Activated CD8-positive, alpha-beta T cell treated with anti-CD3 and anti-CD28 coated beads for 36 hours (primary cell): ENCODE measurements around the gene RPS6KL1. TPM values are rescaled to one million over a fixed set of nuclear protein-coding genes. Genes with fewer than 3 reads are reported as not detected.
A peak's percentile ranks its signal among the peaks of the same experiment; 100 is the strongest.

Source experiments
- ATAC-seq: fragments of 200-7000 bp; cut with Tn5 transposase; one replicate; pipeline ENCODE4 v1.10.0; 2021; ENCODE audit warnings: mild to moderate bottlenecking, moderate library complexity
- CTCF ChIA-PET: fragments of 350-600 bp; sonication (Branson Sonifier 250); formaldehyde crosslinking; loops from one replicate; lab custom pipeline; 2021; ENCODE audit warnings: antibody characterized with exemption; lab: Charles Lee
- POLR2A ChIA-PET: fragments of 350-600 bp; sonication (Branson Sonifier 250); formaldehyde crosslinking; loops from one replicate; lab custom pipeline; 2021; ENCODE audit warnings: antibody characterized with exemption; lab: Charles Lee
- DNase-seq: peaks from one replicate; pipeline ENCODE4 v3.0.0-alpha.2; 2020
- H3K27ac Mint-ChIP-seq: one replicate; pipeline ENCODE4 v1.8.0; 2021; ENCODE audit warnings: mild to moderate bottlenecking, mixed read lengths
- H3K27me3 Mint-ChIP-seq: one replicate; pipeline ENCODE4 v1.8.0; 2021; ENCODE audit warnings: mixed read lengths
- H3K36me3 Mint-ChIP-seq: one replicate; pipeline ENCODE4 v1.8.0; 2021; ENCODE audit warnings: low read depth, mixed read lengths
- H3K4me1 Mint-ChIP-seq: one replicate; pipeline ENCODE4 v1.8.0; 2021; ENCODE audit warnings: low read depth, mixed read lengths
- H3K4me3 Mint-ChIP-seq: one replicate; pipeline ENCODE4 v1.8.0; 2021; ENCODE audit warnings: mild to moderate bottlenecking, moderate library complexity, mixed read lengths
- H3K9me3 Mint-ChIP-seq: one replicate; pipeline ENCODE4 v1.8.0; 2021; ENCODE audit warnings: mixed read lengths
- intact Hi-C: fragments of 100-400 bp; cut with micrococcal nuclease; formaldehyde crosslinking; loops from one replicate; pipeline ENCODE4 v1.10.0; 2022
- total RNA-seq, 2 experiments: library from RNA; stranded (reverse); gene quantifications; one replicate each; pipeline ENCODE4 v1.2.3, GENCODE V29; 2021
- TF ChIP-seq, protein P1 (sequence below): fragments of 200-600 bp; IDR thresholded peaks from one replicate; pipeline ENCODE4 v1.8.0; 2022; ENCODE audit warnings: antibody characterized with exemption, mild to moderate bottlenecking

RPS6KL1 gene
- total RNA-seq, 2 experiments from 2014 or later, result 4.1 to 5.1 TPM

DNA sequence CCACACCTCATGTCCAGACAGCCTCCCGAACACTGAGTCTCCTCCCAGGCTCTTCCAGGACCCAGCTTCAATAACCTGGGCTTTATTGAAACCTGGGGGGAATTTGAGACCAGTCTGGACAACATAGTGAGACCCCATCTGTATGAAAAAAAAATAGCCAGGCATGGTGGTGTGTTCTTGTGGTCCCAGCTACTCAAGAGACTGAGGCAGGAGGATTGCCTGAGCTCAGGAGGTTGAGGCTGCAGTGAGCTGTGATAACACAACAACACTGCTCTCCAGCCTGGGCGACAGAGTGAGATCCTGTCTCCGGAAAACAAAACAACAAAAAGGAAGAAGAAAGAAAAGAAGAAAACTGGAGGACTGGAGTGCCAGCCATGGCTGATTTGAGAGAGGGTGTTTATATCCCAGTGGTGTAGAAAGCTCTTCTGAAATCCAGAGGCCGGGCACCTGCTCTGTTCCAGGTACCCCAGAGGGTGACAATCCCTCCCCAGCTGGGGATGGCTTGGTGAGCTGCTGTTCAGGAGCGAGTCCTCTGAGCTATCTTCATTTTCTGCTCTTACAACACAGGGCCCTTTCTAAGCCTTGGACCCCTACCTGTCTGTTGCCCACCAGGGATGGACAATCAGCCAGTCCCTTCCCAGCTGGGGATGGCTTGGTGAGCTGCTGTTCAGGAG, 38.3 kb upstream of the RPS6KL1 start:
- TF ChIP-seq, protein P1, sequence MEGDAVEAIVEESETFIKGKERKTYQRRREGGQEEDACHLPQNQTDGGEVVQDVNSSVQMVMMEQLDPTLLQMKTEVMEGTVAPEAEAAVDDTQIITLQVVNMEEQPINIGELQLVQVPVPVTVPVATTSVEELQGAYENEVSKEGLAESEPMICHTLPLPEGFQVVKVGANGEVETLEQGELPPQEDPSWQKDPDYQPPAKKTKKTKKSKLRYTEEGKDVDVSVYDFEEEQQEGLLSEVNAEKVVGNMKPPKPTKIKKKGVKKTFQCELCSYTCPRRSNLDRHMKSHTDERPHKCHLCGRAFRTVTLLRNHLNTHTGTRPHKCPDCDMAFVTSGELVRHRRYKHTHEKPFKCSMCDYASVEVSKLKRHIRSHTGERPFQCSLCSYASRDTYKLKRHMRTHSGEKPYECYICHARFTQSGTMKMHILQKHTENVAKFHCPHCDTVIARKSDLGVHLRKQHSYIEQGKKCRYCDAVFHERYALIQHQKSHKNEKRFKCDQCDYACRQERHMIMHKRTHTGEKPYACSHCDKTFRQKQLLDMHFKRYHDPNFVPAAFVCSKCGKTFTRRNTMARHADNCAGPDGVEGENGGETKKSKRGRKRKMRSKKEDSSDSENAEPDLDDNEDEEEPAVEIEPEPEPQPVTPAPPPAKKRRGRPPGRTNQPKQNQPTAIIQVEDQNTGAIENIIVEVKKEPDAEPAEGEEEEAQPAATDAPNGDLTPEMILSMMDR, result no peak
- Mint-ChIP-seq H3K27ac (no peak overlapping the region), H3K4me1 (peaks cover 8% of the 10 kb centered on the region), H3K4me3 (no peak overlapping the region), H3K36me3 (no peaks in the 10 kb centered on the region), H3K9me3 (no peaks in the 10 kb centered on the region), H3K27me3 (peaks cover 6% of the 10 kb centered on the region)
- POLR2A ChIA-PET, result interaction anchor here (0.7 to 1.9 kb wide), 2 partner anchors 42 to 346 kb away, joined by 3 to 5 read pairs; partner anchors contain the start of gene EIF2B2
- ATAC-seq (no peak), DNase-seq (no peak)
- intact Hi-C loops, result no loop called here
- CTCF ChIA-PET, result interaction anchor here (1.0 to 5.2 kb wide), 5 partner anchors 10 to 127 kb away, joined by 3 to 19 read pairs (median 5); no protein-coding TSS in a partner anchor

DNA sequence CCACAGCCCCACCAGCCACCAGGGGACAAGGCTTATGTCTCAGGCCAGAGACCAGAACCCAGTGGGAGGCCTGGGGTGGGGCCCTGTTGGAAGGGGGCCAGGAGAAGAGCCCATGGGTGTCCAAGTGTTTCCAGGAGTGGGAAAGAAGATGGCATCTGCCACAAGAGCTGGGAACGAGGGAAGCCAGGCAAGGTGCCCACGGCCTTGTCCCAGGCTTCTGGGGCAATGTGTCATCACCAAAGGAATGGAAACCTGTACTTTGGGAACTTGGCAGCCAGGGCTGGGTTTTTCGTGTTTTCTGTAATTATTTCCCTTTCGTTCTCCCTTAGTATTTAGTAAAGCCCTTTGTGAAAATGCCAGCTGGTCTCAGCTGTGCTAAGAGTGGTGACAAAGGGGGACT, 37.7 kb upstream of the RPS6KL1 start:
- no peak for DNase-seq
- no peak overlapping the region for H3K27ac Mint-ChIP-seq
- ChIA-PET POLR2A (no interaction called here), CTCF (interaction anchor here (1.0 to 5.2 kb wide), 3 partner anchors 13 to 128 kb away, joined by 3 to 19 read pairs (median 5); no protein-coding TSS in a partner anchor)
- H3K27me3 Mint-ChIP-seq, result peaks cover 9% of the 10 kb centered on the region
- H3K36me3 Mint-ChIP-seq, result no peaks in the 10 kb centered on the region
- peaks cover 6% of the 10 kb centered on the region for H3K4me1 Mint-ChIP-seq
- no peak for ATAC-seq
- TF ChIP-seq, protein P1, result no peak
- intact Hi-C loops, result no loop called here
- no peaks in the 10 kb centered on the region for H3K9me3 Mint-ChIP-seq
- H3K4me3 Mint-ChIP-seq, result no peak overlapping the region

DNA sequence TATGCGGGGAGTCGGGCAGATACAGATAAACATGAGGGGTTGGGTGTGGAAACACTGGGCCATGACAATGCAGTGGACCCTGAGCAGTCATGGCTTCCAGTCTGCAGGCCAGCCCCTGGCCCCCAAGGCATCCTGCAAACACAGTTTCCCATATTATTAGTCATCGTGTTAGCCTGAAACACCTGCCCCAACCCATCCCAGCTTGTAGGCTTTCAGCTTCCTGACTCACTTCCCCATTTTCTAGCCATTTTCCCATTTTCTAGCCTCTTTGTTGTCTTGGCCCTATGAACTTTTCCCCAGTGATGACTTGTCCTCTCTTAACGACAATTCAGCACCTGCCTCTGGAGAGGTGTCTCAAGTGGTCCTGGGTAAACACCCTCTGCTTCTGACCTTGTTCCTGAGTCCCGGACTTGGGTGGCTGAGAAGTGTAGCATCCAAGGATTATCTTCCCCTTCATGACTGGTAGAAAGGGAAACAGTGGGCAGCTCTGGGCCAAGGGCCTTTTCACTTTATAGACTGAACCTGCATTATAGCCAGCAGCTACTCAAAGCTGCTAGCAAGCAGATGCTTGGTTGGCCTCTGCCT, 36.6 kb upstream of the RPS6KL1 start:
- DNase-seq, result no peak
- TF ChIP-seq, protein P1, result no peak
- no peak for ATAC-seq
- Mint-ChIP-seq H3K36me3 (no peaks in the 10 kb centered on the region), H3K9me3 (no peaks in the 10 kb centered on the region), H3K4me3 (no peak overlapping the region), H3K27ac (no peak overlapping the region), H3K27me3 (peaks cover 9% of the 10 kb centered on the region), H3K4me1 (peaks cover 6% of the 10 kb centered on the region)
- ChIA-PET POLR2A (no interaction called here), CTCF (interaction anchor here (5.2 kb wide), 1 partner anchor 14 kb away, joined by 19 read pairs; no protein-coding TSS in a partner anchor)
- intact Hi-C loops, result no loop called here

- ATAC-seq (no peak), DNase-seq (no peak)
- Mint-ChIP-seq H3K27ac (no peak overlapping the region), H3K4me1 (no peaks in the 10 kb centered on the region), H3K4me3 (peak overlapping the region; percentile 36), H3K9me3 (no peaks in the 10 kb centered on the region), H3K27me3 (peaks cover 10% of the 10 kb centered on the region), H3K36me3 (no peaks in the 10 kb centered on the region)
- CTCF ChIA-PET, result interaction anchor here (0.8 to 1.6 kb wide), 3 partner anchors 9 to 132 kb away, joined by 4 to 6 read pairs (median 4); no protein-coding TSS in a partner anchor
- TF ChIP-seq, protein P1, result no peak
- intact Hi-C loops, result no loop called here
- POLR2A ChIA-PET, result no interaction called here
Observed at GRCh38 chr14:74956280-74957072, 33.4 kb upstream of the RPS6KL1 start.
